HFFc6 (cell line): ENCODE data around the gene RSKR. TPM values are rescaled to one million over a fixed set of nuclear protein-coding genes. Genes with fewer than 3 reads are reported as not detected.

Experiments
- DNase-seq: peaks from one replicate; pipeline ENCODE4 v3.0.0-alpha.2; 2018
- H3K27ac Mint-ChIP-seq: 2 replicates; pipeline ENCODE4 v1.8.0; 2020; ENCODE audit warnings: mild to moderate bottlenecking, mixed read lengths
- H3K27me3 Mint-ChIP-seq: 2 replicates; pipeline ENCODE4 v1.8.0; 2021; ENCODE audit warnings: mild to moderate bottlenecking, moderate library complexity, mixed read lengths; ENCODE audit not compliant: insufficient read depth
- H3K36me3 Mint-ChIP-seq: 2 replicates; pipeline ENCODE4 v1.8.0; 2021; ENCODE audit warnings: low read depth, mixed read lengths
- H3K4me1 Mint-ChIP-seq: 2 replicates; pipeline ENCODE4 v1.8.0; 2020; ENCODE audit warnings: low read depth, mixed read lengths
- H3K4me3 Mint-ChIP-seq: 2 replicates; pipeline ENCODE4 v1.8.0; 2020; ENCODE audit warnings: mild to moderate bottlenecking, moderate library complexity, mixed read lengths
- H3K9me3 Mint-ChIP-seq: 2 replicates; pipeline ENCODE4 v1.8.0; 2020; ENCODE audit warnings: mild to moderate bottlenecking, mixed read lengths
- total RNA-seq, 6 experiments: library from RNA; stranded (reverse); fragmentation: NEBNext Ultra II Directional; extraction: Animal tissue kit (Norgen Biotek cat#: 25700); gene quantifications; 2 replicates in 1 of 6; 3 replicates in 5 of 6; pipeline ENCODE4 v1.2.3, GENCODE V29; 2021
- TF ChIP-seq, protein P1 (sequence below): fragments of 200-600 bp; sonication (generic); IDR thresholded peaks from 2 replicates; pipeline ENCODE4 v1.5.0; 2021; ENCODE audit warnings: antibody characterized with exemption, mild to moderate bottlenecking

RSKR gene
- total RNA-seq, 6 experiments from 2014 or later: 3.2 to 4.3 (median 3.5) TPM

GRCh38 chr17:28585851-28586250 lies 28.1 kb downstream of the RSKR start:
- TF ChIP-seq, protein P1, sequence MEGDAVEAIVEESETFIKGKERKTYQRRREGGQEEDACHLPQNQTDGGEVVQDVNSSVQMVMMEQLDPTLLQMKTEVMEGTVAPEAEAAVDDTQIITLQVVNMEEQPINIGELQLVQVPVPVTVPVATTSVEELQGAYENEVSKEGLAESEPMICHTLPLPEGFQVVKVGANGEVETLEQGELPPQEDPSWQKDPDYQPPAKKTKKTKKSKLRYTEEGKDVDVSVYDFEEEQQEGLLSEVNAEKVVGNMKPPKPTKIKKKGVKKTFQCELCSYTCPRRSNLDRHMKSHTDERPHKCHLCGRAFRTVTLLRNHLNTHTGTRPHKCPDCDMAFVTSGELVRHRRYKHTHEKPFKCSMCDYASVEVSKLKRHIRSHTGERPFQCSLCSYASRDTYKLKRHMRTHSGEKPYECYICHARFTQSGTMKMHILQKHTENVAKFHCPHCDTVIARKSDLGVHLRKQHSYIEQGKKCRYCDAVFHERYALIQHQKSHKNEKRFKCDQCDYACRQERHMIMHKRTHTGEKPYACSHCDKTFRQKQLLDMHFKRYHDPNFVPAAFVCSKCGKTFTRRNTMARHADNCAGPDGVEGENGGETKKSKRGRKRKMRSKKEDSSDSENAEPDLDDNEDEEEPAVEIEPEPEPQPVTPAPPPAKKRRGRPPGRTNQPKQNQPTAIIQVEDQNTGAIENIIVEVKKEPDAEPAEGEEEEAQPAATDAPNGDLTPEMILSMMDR: no peak
- no peak overlapping the region for H3K27ac Mint-ChIP-seq
- no peak overlapping the region for H3K4me3 Mint-ChIP-seq

GRCh38 chr17:28584434-28584833 lies 29.6 kb downstream of the RSKR start:
- Mint-ChIP-seq H3K4me1 (no peaks in the 10 kb centered on the region), H3K36me3 (peaks cover 14% of the 10 kb centered on the region; the same call in 1 of the 2 replicates), H3K27me3 (no peaks in the 10 kb centered on the region; the same call in 1 of the 2 replicates), H3K9me3 (no peaks in the 10 kb centered on the region), H3K27ac (no peak overlapping the region), H3K4me3 (no peak overlapping the region)
- TF ChIP-seq, protein P1: no peak
- no peak for DNase-seq

More at GRCh38 chr17:28585851-28586250, 28.1 kb downstream of the RSKR start:
- H3K36me3 Mint-ChIP-seq: peaks cover 14% of the 10 kb centered on the region; the same call in 1 of the 2 replicates
- no peaks in the 10 kb centered on the region; the same call in 1 of the 2 replicates for H3K27me3 Mint-ChIP-seq
- H3K4me1 Mint-ChIP-seq: no peaks in the 10 kb centered on the region
- DNase-seq: no peak
- no peaks in the 10 kb centered on the region for H3K9me3 Mint-ChIP-seq

DNA sequence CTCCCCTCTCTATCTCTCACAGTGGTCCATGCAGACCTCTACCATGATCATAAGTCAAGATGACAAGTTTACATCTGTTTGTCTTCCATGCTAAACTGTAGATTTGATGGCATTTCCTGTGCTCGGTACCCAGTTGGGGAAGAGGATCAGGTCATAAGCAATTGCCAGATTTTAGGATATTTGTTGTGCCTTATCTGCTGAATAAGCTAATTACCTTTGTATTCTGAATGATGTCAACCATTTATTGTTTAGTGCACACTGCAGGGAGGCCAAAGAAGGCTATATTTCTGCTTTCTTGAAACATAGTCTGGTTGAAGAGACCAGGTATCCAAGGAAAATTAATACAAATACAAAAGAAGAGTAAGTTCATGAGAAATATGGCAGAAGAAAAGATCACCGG lies 31.5 kb downstream of the RSKR start:
- H3K9me3 Mint-ChIP-seq: no peaks in the 10 kb centered on the region
- H3K4me1 Mint-ChIP-seq: no peaks in the 10 kb centered on the region
- peaks cover 8% of the 10 kb centered on the region; the same call in 1 of the 2 replicates for H3K36me3 Mint-ChIP-seq
- DNase-seq: no peak
- no peaks in the 10 kb centered on the region; the same call in 1 of the 2 replicates for H3K27me3 Mint-ChIP-seq
- TF ChIP-seq, protein P1: no peak
- H3K27ac Mint-ChIP-seq: no peak overlapping the region
- H3K4me3 Mint-ChIP-seq: no peak overlapping the region

GRCh38 chr17:28580959-28581358 lies 33.0 kb downstream of the RSKR start:
- Mint-ChIP-seq H3K27me3 (peaks cover 2% of the 10 kb centered on the region), H3K27ac (no peak overlapping the region), H3K4me3 (no peak overlapping the region), H3K9me3 (no peaks in the 10 kb centered on the region), H3K4me1 (peaks cover 11% of the 10 kb centered on the region), H3K36me3 (peaks cover 7% of the 10 kb centered on the region; the same call in 1 of the 2 replicates)
- DNase-seq: no peak
- TF ChIP-seq, protein P1: no peak

DNA sequence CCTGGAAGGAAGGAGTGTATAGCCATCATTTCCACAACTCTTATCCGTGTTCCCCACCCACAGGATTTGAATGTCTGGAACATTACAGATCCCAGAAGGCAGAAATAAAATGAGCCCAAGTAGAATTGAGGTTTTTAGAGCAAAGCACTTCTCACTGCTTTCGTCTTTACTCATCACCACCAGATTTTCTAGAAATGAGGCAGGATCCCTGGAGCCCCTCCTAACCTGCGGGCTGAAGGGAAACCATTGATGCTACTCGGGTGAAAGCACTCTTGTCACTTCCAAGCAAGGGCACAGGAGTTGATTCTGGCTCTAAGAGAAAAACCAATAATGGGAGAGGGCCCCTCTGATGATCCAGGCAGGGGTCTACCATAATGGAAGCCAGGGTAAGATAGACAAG lies 34.5 kb downstream of the RSKR start:
- DNase-seq: no peak
- H3K36me3 Mint-ChIP-seq: peaks cover 4% of the 10 kb centered on the region; the same call in 1 of the 2 replicates
- peaks cover 2% of the 10 kb centered on the region for H3K27me3 Mint-ChIP-seq
- no peaks in the 10 kb centered on the region for H3K9me3 Mint-ChIP-seq
- peaks cover 13% of the 10 kb centered on the region for H3K4me1 Mint-ChIP-seq
- no peak overlapping the region for H3K4me3 Mint-ChIP-seq
- TF ChIP-seq, protein P1: no peak
- no peak overlapping the region for H3K27ac Mint-ChIP-seq
